Mesenchymal stem cell (in vitro differentiated cells and primary cell): ENCODE results near the gene CCDC92.

Source experiments
- DNase-seq: peaks from one replicate; pipeline ENCODE4 v3.0.0-alpha.2; 2013
- H2AFZ ChIP-seq: one replicate; pipeline ENCODE4 v1.6.1; 2013; ENCODE audit warnings: low read depth, mild to moderate bottlenecking, control low read depth, inconsistent platforms, low read length, moderate library complexity
- H2AK5ac ChIP-seq: 2 replicates; pipeline ENCODE4 v1.6.1; 2013; ENCODE audit warnings: low read length, moderate library complexity, mild to moderate bottlenecking, inconsistent platforms; ENCODE audit not compliant: severe bottlenecking
- H2BK120ac ChIP-seq: one replicate; pipeline ENCODE4 v1.6.1; 2013; ENCODE audit warnings: low read depth, mild to moderate bottlenecking, inconsistent platforms, low read length, moderate library complexity
- H2BK12ac ChIP-seq, 2 experiments: one replicate each; pipeline ENCODE4 v1.6.1; 2013; ENCODE audit warnings: inconsistent platforms in 2 of 2, low read length in 2 of 2, mild to moderate bottlenecking in 2 of 2, moderate library complexity in 2 of 2, control low read depth in 1 of 2
- H2BK15ac ChIP-seq: one replicate; pipeline ENCODE4 v1.6.1; 2013; ENCODE audit warnings: mild to moderate bottlenecking, low read depth, inconsistent platforms; ENCODE audit not compliant: poor library complexity, severe bottlenecking
- H2BK5ac ChIP-seq: 2 replicates; pipeline ENCODE4 v1.6.1; 2013; ENCODE audit warnings: low read depth, mild to moderate bottlenecking, low read length, control low read depth, inconsistent platforms; ENCODE audit not compliant: poor library complexity, severe bottlenecking
- H3K14ac ChIP-seq, 2 experiments: one replicate each; pipeline ENCODE4 v1.6.1; 2013; ENCODE audit warnings: inconsistent platforms in 2 of 2, low read length in 2 of 2, control low read depth in 1 of 2, mild to moderate bottlenecking in 1 of 2, moderate library complexity in 1 of 2
- H3K18ac ChIP-seq, 2 experiments: one replicate each; pipeline ENCODE4 v1.6.1; 2013; ENCODE audit warnings: inconsistent platforms in 2 of 2, low read length in 2 of 2, control low read depth in 1 of 2, low read depth in 1 of 2, mild to moderate bottlenecking in 1 of 2
- H3K23ac ChIP-seq, 2 experiments: one replicate each; pipeline ENCODE4 v1.6.1; 2013; ENCODE audit warnings: inconsistent platforms in 2 of 2, low read length in 2 of 2, mild to moderate bottlenecking in 2 of 2, moderate library complexity in 2 of 2, control low read depth in 1 of 2
- H3K27ac ChIP-seq: 2 replicates; pipeline ENCODE4 v1.5.1; 2013; ENCODE audit warnings: mild to moderate bottlenecking, moderate library complexity, low read length, control low read depth, inconsistent platforms; ENCODE audit not compliant: poor library complexity, severe bottlenecking
- H3K27me3 ChIP-seq, 2 experiments: 2 replicates each; pipeline versions ENCODE4 v1.6.1 to v1.7.0; 2013; ENCODE audit warnings: low read length in 2 of 2, mild to moderate bottlenecking in 2 of 2, moderate library complexity in 2 of 2, control low read depth in 1 of 2, inconsistent platforms in 1 of 2; ENCODE audit not compliant: control insufficient read depth in 1 of 2, insufficient read depth in 1 of 2
- H3K36me3 ChIP-seq, 2 experiments: 2 replicates each; pipeline versions ENCODE4 v1.6.1 to v1.7.0; 2013; ENCODE audit warnings: low read length in 2 of 2, control low read depth in 1 of 2, inconsistent platforms in 1 of 2, low read depth in 1 of 2, mild to moderate bottlenecking in 1 of 2; ENCODE audit not compliant: insufficient read depth in 2 of 2, control insufficient read depth in 1 of 2
- H3K4ac ChIP-seq, 2 experiments: one replicate each; pipeline ENCODE4 v1.6.1; 2013; ENCODE audit warnings: inconsistent platforms in 2 of 2, low read length in 2 of 2, mild to moderate bottlenecking in 2 of 2, moderate library complexity in 2 of 2, control low read depth in 1 of 2, low read depth in 1 of 2
- H3K4me1 ChIP-seq: 2 replicates; pipeline ENCODE4 v1.6.1; 2013; ENCODE audit warnings: low read depth, low read length, control low read depth; ENCODE audit not compliant: control insufficient read depth, insufficient read depth
- H3K4me2 ChIP-seq: 2 replicates; pipeline ENCODE4 v1.6.1; 2013; ENCODE audit warnings: low read length, mild to moderate bottlenecking, inconsistent platforms; ENCODE audit not compliant: poor library complexity, severe bottlenecking
- H3K4me3 ChIP-seq, 2 experiments: 2 replicates each; pipeline versions ENCODE4 v1.5.1 to v1.7.0; 2013; ENCODE audit warnings: low read length in 2 of 2, mild to moderate bottlenecking in 2 of 2, control low read depth in 1 of 2, low read depth in 1 of 2; ENCODE audit not compliant: insufficient read depth in 1 of 2
- H3K79me1 ChIP-seq: replicated peaks from 2 replicates; pipeline ENCODE4 v1.6.1; 2013; ENCODE audit warnings: mild to moderate bottlenecking, control low read depth, low read length, inconsistent platforms; ENCODE audit not compliant: poor library complexity, severe bottlenecking
- H3K9ac ChIP-seq: 2 replicates; pipeline ENCODE4 v1.7.0; 2013; ENCODE audit warnings: mild to moderate bottlenecking, low read length, moderate library complexity
- H3K9me3 ChIP-seq: 2 replicates; pipeline ENCODE4 v1.7.0; 2013; ENCODE audit warnings: mild to moderate bottlenecking, low read length; ENCODE audit not compliant: control insufficient read depth
- H4K8ac ChIP-seq: one replicate; pipeline ENCODE4 v1.6.1; 2013; ENCODE audit warnings: inconsistent platforms, mild to moderate bottlenecking, low read length, moderate library complexity
- H4K91ac ChIP-seq: one replicate; pipeline ENCODE4 v1.6.1; 2013; ENCODE audit warnings: mild to moderate bottlenecking, low read length, inconsistent platforms
- WGBS: methylation state at CpG from one replicate; pipeline ENCODE4 v1.1.7; 2013; ENCODE audit warnings: mixed read lengths; 5-methylcytosine and 5-hydroxymethylcytosine counted together

The CCDC92 gene

DNA sequence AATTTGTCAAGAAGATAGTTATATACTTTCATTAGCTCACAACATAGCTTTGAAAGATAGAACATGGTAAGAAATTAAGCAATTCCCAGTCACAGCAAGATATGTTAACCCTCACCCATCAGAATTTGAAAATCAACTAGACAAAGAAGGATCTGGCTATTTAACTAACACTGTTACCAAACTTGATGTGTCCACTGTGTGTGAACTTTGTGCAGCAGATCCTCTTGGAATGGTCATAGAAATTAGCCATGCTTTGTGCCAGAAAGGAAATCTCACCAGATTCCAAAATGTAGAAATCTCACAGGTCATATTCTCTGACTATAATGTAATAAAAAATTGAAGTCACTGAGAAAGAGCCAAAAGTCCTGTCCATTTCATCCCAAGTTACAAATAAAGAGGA is 46.5 kb upstream of the CCDC92 start:
- no peak overlapping the region for H2BK15ac ChIP-seq
- no peak overlapping the region for H2BK120ac ChIP-seq
- H2AK5ac ChIP-seq, result no peak overlapping the region
- H3K9me3 ChIP-seq, result no peaks in the 10 kb centered on the region
- H3K27ac ChIP-seq, result no peak overlapping the region
- no peak overlapping the region for H4K8ac ChIP-seq
- no peak overlapping the region for H2BK5ac ChIP-seq
- peaks cover 0 to 7% of the 10 kb centered on the region in 2 experiments for H3K36me3 ChIP-seq
- H3K4me3 ChIP-seq, result no peak overlapping the region
- H3K79me1 ChIP-seq, result peaks cover 2% of the 10 kb centered on the region
- H3K23ac ChIP-seq, result no peak overlapping the region
- H3K4me1 ChIP-seq, result peaks cover 3% of the 10 kb centered on the region
- no peak overlapping the region for H3K18ac ChIP-seq
- no peak overlapping the region for H3K4me2 ChIP-seq
- H3K27me3 ChIP-seq, result no peaks in the 10 kb centered on the region
- H3K14ac ChIP-seq, result no peak overlapping the region
- no peak overlapping the region for H4K91ac ChIP-seq
- no peak overlapping the region for H2AFZ ChIP-seq
- no peak overlapping the region for H3K9ac ChIP-seq
- H2BK12ac ChIP-seq, result no peak overlapping the region
- no peak overlapping the region for H3K4ac ChIP-seq
- no peak for DNase-seq

DNA sequence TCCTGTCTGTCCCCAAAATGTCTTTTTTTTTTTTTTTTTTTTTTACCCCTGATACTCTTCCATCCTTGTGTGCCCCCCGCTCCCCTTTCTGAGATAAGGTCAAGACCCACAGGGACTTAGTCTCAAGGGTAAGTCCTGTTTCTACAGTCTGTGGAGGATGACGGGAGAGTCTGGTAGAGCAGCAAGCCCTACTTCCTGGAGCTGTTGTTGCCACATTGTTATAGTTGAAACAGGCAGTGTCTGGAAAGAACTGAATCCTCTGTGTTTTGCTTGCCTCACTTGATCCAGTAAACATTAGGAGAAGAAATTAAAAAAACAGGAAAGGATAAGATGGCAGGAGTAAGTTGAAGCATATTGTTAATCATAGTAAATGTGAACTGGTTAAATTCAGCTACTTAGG is 45.9 kb upstream of the CCDC92 start:
- Histone ChIP-seq H3K4me2 (no peak overlapping the region), H3K9ac (no peak overlapping the region), H2BK120ac (no peak overlapping the region), H2AK5ac (no peak overlapping the region), H2BK12ac (no peak overlapping the region), H3K4me3 (peak overlapping the region in 1 of 2 experiments; percentile 7), H3K23ac (no peak overlapping the region), H3K9me3 (no peaks in the 10 kb centered on the region), H2AFZ (no peak overlapping the region), H3K36me3 (peaks cover 3 to 8% of the 10 kb centered on the region in 2 experiments), H3K4ac (no peak overlapping the region), H3K27me3 (no peaks in the 10 kb centered on the region), H4K91ac (no peak overlapping the region), H3K4me1 (peaks cover 1% of the 10 kb centered on the region), H4K8ac (no peak overlapping the region), H3K14ac (no peak overlapping the region), H3K27ac (no peak overlapping the region), H3K79me1 (peaks cover 2% of the 10 kb centered on the region), H2BK15ac (no peak overlapping the region), H3K18ac (no peak overlapping the region), H2BK5ac (no peak overlapping the region)
- 69% methylated on average over 2 of the region's 2 CpGs for WGBS
- peak; percentile 38 for DNase-seq

DNA sequence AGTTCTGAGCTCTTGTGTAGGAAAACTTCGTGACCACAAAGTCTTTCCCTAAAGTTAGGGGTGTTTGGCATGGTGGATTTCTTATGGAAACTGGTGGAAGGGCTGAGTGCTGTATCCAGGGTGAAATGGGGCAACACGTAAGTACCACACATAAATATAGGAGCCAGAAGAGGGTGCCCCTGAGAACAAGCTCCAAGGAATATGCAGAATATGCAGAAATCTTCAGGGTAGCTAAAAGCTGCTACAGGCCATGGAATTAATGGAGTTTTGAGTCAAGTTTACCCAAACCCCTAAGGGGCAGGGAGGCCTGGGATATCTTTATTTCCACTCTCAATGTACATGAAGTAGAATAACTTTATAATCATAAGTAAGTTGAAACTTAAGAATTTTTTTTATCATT is 44.4 kb upstream of the CCDC92 start:
- no peaks in the 10 kb centered on the region for H3K27me3 ChIP-seq
- H3K36me3 ChIP-seq, result peaks cover 16 to 18% of the 10 kb centered on the region in 2 experiments
- H2BK5ac ChIP-seq, result no peak overlapping the region
- peaks cover 4% of the 10 kb centered on the region for H3K79me1 ChIP-seq
- no peak overlapping the region for H2AK5ac ChIP-seq
- H2BK15ac ChIP-seq, result no peak overlapping the region
- H3K4me3 ChIP-seq, result no peak overlapping the region
- H3K14ac ChIP-seq, result no peak overlapping the region
- H3K4me1 ChIP-seq, result peaks cover 1% of the 10 kb centered on the region
- H3K4me2 ChIP-seq, result no peak overlapping the region
- H3K23ac ChIP-seq, result peak overlapping the region in 1 of 2 experiments; percentile 10
- peak overlapping the region in 1 of 2 experiments; percentile 28 for H3K4ac ChIP-seq
- H3K27ac ChIP-seq, result no peak overlapping the region
- H4K8ac ChIP-seq, result peak overlapping the region; percentile 32
- no peak for DNase-seq
- no peak overlapping the region for H2AFZ ChIP-seq
- H3K18ac ChIP-seq, result no peak overlapping the region
- no peak overlapping the region for H2BK12ac ChIP-seq
- H4K91ac ChIP-seq, result no peak overlapping the region
- 100% methylated on average over 2 of the region's 2 CpGs for WGBS
- H2BK120ac ChIP-seq, result no peak overlapping the region
- no peak overlapping the region for H3K9ac ChIP-seq
- H3K9me3 ChIP-seq, result no peaks in the 10 kb centered on the region

DNA sequence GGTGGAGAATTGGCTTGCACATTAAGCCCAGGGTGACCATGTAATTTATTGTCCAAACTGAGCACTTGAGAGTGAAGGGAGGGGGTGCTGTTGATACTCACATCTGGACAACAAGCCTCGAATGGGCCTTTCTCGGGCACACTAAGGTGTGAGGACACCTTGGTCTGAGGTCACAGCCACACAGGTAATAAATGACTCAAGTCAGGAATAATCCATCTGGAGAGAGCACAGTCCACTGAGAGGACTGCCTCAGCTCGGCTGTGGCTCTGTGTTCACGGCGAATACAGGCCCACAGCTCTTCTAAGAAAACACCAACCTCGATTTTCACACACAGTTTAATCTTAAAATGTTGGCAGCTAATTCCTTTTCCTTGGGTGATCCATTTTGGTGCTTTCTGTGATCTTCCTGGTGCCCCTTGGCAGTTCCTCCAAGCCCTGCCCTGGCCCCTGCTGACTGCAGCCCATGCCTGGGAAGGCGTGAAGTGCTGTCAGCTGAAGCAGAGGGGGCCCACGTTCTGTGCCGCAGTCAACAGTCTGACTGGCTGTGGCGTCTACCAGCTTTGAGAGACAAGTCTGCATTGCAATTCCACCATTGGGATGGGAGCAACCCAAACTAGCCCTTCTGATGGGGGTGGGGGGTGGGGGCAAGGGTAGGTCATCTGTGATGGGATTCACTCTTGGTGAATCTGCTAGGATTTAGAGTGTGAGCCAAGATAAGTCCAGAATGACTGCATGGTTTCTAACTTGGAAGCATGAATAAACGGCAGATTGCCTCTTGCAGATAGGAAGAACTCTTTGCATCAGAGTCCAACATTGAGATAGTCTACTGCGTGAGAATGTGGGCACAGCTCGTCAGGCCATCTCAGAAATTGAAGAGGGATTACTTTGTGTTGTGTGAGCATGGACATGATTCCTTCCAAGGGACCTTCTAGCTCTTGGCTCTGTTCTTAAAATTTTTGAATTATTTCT is 43.1 kb upstream of the CCDC92 start:
- DNase-seq, result no peak
- Histone ChIP-seq H3K27ac (no peak overlapping the region), H2BK5ac (no peak overlapping the region), H2AK5ac (no peak overlapping the region), H3K4me1 (peaks cover 1% of the 10 kb centered on the region), H3K14ac (no peak overlapping the region), H3K9me3 (no peaks in the 10 kb centered on the region), H3K4me2 (no peak overlapping the region), H2BK15ac (no peak overlapping the region), H4K91ac (no peak overlapping the region), H3K36me3 (peaks cover 17 to 31% of the 10 kb centered on the region in 2 experiments), H2AFZ (no peak overlapping the region), H2BK120ac (no peak overlapping the region), H3K9ac (no peak overlapping the region), H3K27me3 (no peaks in the 10 kb centered on the region), H2BK12ac (no peak overlapping the region), H3K4me3 (no peak overlapping the region), H3K4ac (no peak overlapping the region), H3K79me1 (peaks cover 4% of the 10 kb centered on the region), H3K23ac (no peak overlapping the region), H3K18ac (no peak overlapping the region), H4K8ac (no peak overlapping the region)
- 83% methylated on average over 13 of the region's 13 CpGs for WGBS
